ENCODE data around the gene CA10. TPM values are rescaled to one million over a fixed set of nuclear protein-coding genes. Genes with fewer than 3 reads are reported as not detected.

Gene CA10
- total RNA-seq, 1 donor = not detected

GRCh38 chr17:51643702-51644490, 514.6 kb downstream of the CA10 start:
- DNase-seq (ENCODE audit: low read depth) = no peak
- TF ChIP-seq CTCF (IDR thresholded peaks at IDR 0.05; ENCODE audit: insufficient read depth, low read depth, low read length) = no peak
- no peak overlapping the region for H3K4me3 ChIP-seq (ENCODE audit: low read depth, low read length)

- H3K4me3 ChIP-seq (ENCODE audit: low read depth, low read length) = no peak overlapping the region
- DNase-seq (ENCODE audit: low read depth) = no peak
- no peak for TF ChIP-seq CTCF (IDR thresholded peaks at IDR 0.05; ENCODE audit: insufficient read depth, low read depth, low read length)
Measured at GRCh38 chr17:51642029-51642428, 516.5 kb downstream of the CA10 start.

GRCh38 chr17:51640108-51640622, 518.3 kb downstream of the CA10 start:
- TF ChIP-seq CTCF (IDR thresholded peaks at IDR 0.05; ENCODE audit: insufficient read depth, low read depth, low read length) = no peak
- no peak for DNase-seq (ENCODE audit: low read depth)
- H3K4me3 ChIP-seq (ENCODE audit: low read depth, low read length) = no peak overlapping the region

GRCh38 chr17:51638971-51639370, 519.5 kb downstream of the CA10 start:
- no peak for DNase-seq (ENCODE audit: low read depth)
- TF ChIP-seq CTCF (IDR thresholded peaks at IDR 0.05; ENCODE audit: insufficient read depth, low read depth, low read length) = no peak
- H3K4me3 ChIP-seq (ENCODE audit: low read depth, low read length) = no peak overlapping the region

GRCh38 chr17:51636291-51636690, 522.2 kb downstream of the CA10 start:
- DNase-seq (ENCODE audit: low read depth) = no peak
- TF ChIP-seq CTCF (IDR thresholded peaks at IDR 0.05; ENCODE audit: insufficient read depth, low read depth, low read length) = no peak
- no peak overlapping the region for H3K4me3 ChIP-seq (ENCODE audit: low read depth, low read length)

GRCh38 chr17:51630101-51630671, 528.3 kb downstream of the CA10 start:
- DNase-seq (ENCODE audit: low read depth) = no peak
- TF ChIP-seq CTCF (IDR thresholded peaks at IDR 0.05; ENCODE audit: insufficient read depth, low read depth, low read length) = no peak
- no peak overlapping the region for H3K4me3 ChIP-seq (ENCODE audit: low read depth, low read length)
